Duodenal mucosa (tissue), 2 donors: ENCODE results near the gene CARD9.

Source experiments
- H3K27ac ChIP-seq: one replicate; pipeline ENCODE4 v1.7.0; 2013; ENCODE audit warnings: low read depth, low read length
- H3K27me3 ChIP-seq, 2 donors: one replicate each; pipeline ENCODE4 v1.7.0; 2013; ENCODE audit warnings: low read length in 2 of 2, control low read depth in 1 of 2; ENCODE audit not compliant: insufficient read depth in 2 of 2, control insufficient read depth in 1 of 2
- H3K36me3 ChIP-seq, 2 donors: one replicate each; pipeline ENCODE4 v1.7.0; 2013; ENCODE audit warnings: low read length in 2 of 2, control low read depth in 1 of 2; ENCODE audit not compliant: insufficient read depth in 2 of 2, control insufficient read depth in 1 of 2
- H3K4me1 ChIP-seq, 2 donors: one replicate each; pipeline ENCODE4 v1.7.0; 2013; ENCODE audit warnings: low read length in 2 of 2, control low read depth in 1 of 2; ENCODE audit not compliant: insufficient read depth in 2 of 2, control insufficient read depth in 1 of 2
- H3K4me3 ChIP-seq, 2 donors: one replicate each; pipeline ENCODE4 v1.7.0; 2013; ENCODE audit warnings: low read length in 2 of 2, low read depth in 1 of 2
- H3K9ac ChIP-seq, 2 donors: one replicate each; pipeline ENCODE4 v1.7.0; 2013; ENCODE audit warnings: low read length in 2 of 2, low read depth in 1 of 2
- H3K9me3 ChIP-seq, 2 donors: one replicate each; pipeline ENCODE4 v1.7.0; 2013; ENCODE audit warnings: low read length in 2 of 2, control low read depth in 1 of 2; ENCODE audit not compliant: control insufficient read depth in 1 of 2

CARD9 gene

DNA sequence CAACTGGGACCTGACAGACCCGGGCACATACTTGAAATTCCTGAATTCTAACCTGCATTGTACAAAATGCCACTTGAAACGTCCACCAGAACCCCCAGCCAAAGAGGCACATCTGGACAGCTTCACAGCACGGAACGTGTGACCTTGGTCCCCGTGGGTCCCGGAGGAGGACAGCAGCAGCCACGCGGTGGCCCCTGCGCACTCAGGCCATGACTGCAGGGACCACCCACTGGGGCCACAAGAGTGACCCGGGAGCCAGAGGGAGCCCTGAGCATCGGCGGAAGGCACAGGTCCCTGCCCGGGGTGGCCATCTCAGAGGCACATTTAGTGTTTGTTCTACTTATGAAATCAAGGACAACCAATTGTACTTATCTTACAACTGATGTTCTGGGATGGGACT lies 28.6 kb upstream of the CARD9 start:
- no peaks in the 10 kb centered on the region for H3K9me3 ChIP-seq
- peaks cover 13 to 24% of the 10 kb centered on the region in 2 donors for H3K4me1 ChIP-seq
- no peaks in the 10 kb centered on the region for H3K27me3 ChIP-seq
- H3K27ac ChIP-seq: no peak overlapping the region
- H3K9ac ChIP-seq: no peak overlapping the region
- H3K4me3 ChIP-seq: no peak overlapping the region
- H3K36me3 ChIP-seq: peaks cover 10 to 37% of the 10 kb centered on the region in 2 donors

- H3K27me3 ChIP-seq: no peaks in the 10 kb centered on the region
- H3K27ac ChIP-seq: no peak overlapping the region
- H3K4me1 ChIP-seq: peaks cover 13 to 24% of the 10 kb centered on the region in 2 donors
- H3K4me3 ChIP-seq: no peak overlapping the region
- H3K36me3 ChIP-seq: peaks cover 6 to 40% of the 10 kb centered on the region in 2 donors
- no peak overlapping the region for H3K9ac ChIP-seq
- no peaks in the 10 kb centered on the region for H3K9me3 ChIP-seq
Observed at GRCh38 chr9:136401173-136401922, 27.9 kb upstream of the CARD9 start.

DNA sequence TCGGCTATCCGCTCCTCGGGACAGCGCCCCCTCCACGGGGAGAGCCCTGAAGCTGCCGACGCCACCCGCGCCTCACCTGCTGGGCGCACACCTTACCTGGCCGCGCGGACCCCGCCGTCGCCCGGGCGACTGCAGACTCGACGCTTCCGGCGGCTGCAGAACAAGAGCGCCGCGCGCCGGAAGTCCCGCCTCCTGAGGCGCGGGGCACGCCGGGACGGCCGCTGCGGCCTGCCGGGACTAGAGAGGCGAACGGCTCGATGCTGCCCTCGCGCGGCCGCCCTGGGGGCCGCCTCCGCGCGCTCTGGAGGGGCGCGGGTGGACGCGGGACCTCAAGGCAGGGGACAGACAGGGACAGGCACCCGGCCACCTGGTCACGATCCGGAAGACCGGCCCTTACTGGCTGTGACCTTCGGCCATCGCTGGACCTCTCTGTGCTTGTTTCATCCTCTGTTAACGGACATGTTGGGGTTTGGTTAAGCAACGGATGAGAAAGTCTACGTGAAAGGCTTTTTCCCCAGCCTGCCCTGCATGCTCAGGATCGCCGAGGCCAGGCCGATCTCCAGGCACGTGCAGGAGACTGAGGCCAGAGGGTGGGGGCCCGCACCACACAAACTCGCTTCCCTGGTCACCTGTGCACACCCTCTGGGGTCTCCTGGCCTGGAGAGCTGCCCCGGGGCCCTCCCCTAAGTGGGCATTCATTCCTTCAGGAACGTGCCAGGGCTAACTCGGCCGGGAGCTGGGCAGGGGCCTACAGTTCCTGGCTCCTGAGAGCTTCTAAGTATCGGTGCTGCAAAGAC lies 26.8 kb upstream of the CARD9 start, which contains the start of gene SNAPC4:
Gene SNAPC4 (minus strand): TSS at position 133 of the 797 bp plus-strand sequence. CDS start 1,742 bp downstream, outside the sequence.
- no peak within 1 kb of the TSS for H3K27ac ChIP-seq
- H3K36me3 ChIP-seq: peaks cover 14 to 38% of the 10 kb centered on the region in 2 donors
- H3K27me3 ChIP-seq: no peaks in the 10 kb centered on the region

GRCh38 chr9:136399176-136400037 lies 25.9 kb upstream of the CARD9 start:
- Histone ChIP-seq H3K36me3 (peaks cover 17 to 40% of the 10 kb centered on the region in 2 donors), H3K9me3 (no peaks in the 10 kb centered on the region), H3K27ac (no peak overlapping the region), H3K4me1 (peaks cover 18 to 27% of the 10 kb centered on the region in 2 donors), H3K9ac (peak overlapping the region; percentile 66 to 76), H3K4me3 (peak overlapping the region; percentile 81 to 87), H3K27me3 (no peaks in the 10 kb centered on the region)

More for the DNA sequence above, 26.8 kb upstream of the CARD9 start, which contains the start of gene SNAPC4:
- no peaks in the 10 kb centered on the region for H3K9me3 ChIP-seq
- peaks cover 18 to 27% of the 10 kb centered on the region in 2 donors for H3K4me1 ChIP-seq
- peak within 1 kb of the TSS; percentile 81 to 87 for H3K4me3 ChIP-seq
- peak within 1 kb of the TSS; percentile 66 to 76 for H3K9ac ChIP-seq

GRCh38 chr9:136398286-136398685 lies 24.8 kb upstream of the CARD9 start:
- H3K27ac ChIP-seq: no peak overlapping the region
- H3K27me3 ChIP-seq: no peaks in the 10 kb centered on the region
- peaks cover 18 to 21% of the 10 kb centered on the region in 2 donors for H3K4me1 ChIP-seq
- no peaks in the 10 kb centered on the region for H3K9me3 ChIP-seq
- H3K4me3 ChIP-seq: no peak overlapping the region
- H3K36me3 ChIP-seq: peaks cover 19 to 42% of the 10 kb centered on the region in 2 donors
- no peak overlapping the region for H3K9ac ChIP-seq

DNA sequence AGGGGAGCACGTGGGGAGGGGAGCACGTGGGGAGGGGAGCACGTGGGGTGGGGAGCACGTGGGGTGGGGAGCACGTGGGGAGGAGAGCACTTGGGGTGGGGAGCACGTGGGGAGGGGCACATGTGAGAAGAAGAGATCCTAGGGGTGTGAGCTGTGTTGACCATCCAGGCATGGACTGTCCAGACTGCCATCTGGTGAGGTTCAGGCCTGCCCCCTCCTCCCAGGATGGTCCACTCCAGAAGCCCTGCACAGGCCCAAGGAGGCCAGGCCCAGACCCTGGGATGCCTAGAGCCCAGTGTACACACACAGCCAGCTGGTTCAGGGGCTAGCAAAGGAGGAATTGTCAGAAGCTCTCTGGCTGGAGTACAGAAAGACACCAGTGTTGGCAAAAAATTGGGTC lies 24.2 kb upstream of the CARD9 start:
- H3K4me1 ChIP-seq: peaks cover 18 to 21% of the 10 kb centered on the region in 2 donors
- no peaks in the 10 kb centered on the region for H3K27me3 ChIP-seq
- H3K9me3 ChIP-seq: no peaks in the 10 kb centered on the region
- H3K4me3 ChIP-seq: no peak overlapping the region
- H3K27ac ChIP-seq: no peak overlapping the region
- H3K9ac ChIP-seq: no peak overlapping the region
- peaks cover 24 to 48% of the 10 kb centered on the region in 2 donors for H3K36me3 ChIP-seq

GRCh38 chr9:136396219-136396515 lies 22.7 kb upstream of the CARD9 start:
- no peak overlapping the region for H3K27ac ChIP-seq
- no peak overlapping the region for H3K9ac ChIP-seq
- H3K4me1 ChIP-seq: peaks cover 18 to 21% of the 10 kb centered on the region in 2 donors
- no peaks in the 10 kb centered on the region for H3K9me3 ChIP-seq
- H3K4me3 ChIP-seq: no peak overlapping the region
- no peaks in the 10 kb centered on the region for H3K27me3 ChIP-seq
- peaks cover 33 to 62% of the 10 kb centered on the region in 2 donors for H3K36me3 ChIP-seq

DNA sequence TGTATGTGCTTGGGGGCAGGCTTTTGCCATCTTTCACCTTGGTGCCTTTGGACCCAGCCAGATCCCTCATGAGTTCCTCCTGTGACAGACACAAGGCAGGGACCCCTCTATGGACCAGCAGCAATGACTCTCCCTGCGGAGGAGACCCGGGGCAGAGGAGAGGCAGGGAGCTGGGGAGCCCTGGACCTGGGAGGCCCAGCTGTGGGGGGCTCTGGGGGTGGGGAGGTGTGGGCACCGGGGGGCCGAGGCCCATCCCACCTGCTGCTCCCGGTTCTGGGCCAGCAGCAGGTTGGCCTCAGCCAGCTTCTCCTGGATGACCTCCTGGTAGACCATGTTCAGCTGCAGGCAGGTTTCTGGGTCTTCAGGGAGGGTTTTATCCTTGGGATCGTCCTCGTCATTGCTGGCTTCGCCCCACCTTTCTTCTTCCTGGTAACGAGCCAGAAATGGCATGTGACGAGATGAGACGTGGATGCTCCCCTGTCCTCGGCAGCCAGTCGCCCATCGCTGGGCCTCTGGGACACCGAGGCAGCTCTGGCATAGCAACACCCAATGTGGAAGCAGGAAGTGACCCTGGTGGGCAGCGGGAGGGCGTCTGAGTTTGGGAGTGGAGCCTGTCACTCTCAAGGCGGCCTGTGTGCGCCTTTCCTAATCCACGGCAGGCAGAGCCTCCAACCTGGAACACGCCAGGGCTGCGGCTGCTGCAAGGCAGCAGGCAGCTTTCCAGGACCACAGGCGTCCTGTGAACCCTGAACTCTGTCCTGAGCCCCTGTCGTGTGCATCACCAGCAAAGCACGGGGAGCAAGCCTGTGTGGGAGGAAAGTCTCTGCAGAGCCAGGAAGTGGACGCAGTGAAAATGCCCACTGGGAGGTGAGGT lies 22.1 kb upstream of the CARD9 start:
- H3K4me1 ChIP-seq: peaks cover 18 to 19% of the 10 kb centered on the region in 2 donors
- H3K9me3 ChIP-seq: no peaks in the 10 kb centered on the region
- H3K9ac ChIP-seq: no peak overlapping the region
- no peak overlapping the region for H3K4me3 ChIP-seq
- no peak overlapping the region for H3K27ac ChIP-seq
- peaks cover 33 to 63% of the 10 kb centered on the region in 2 donors for H3K36me3 ChIP-seq
- H3K27me3 ChIP-seq: no peaks in the 10 kb centered on the region

- no peak overlapping the region for H3K4me3 ChIP-seq
- no peak overlapping the region for H3K27ac ChIP-seq
- H3K9ac ChIP-seq: no peak overlapping the region
- H3K4me1 ChIP-seq: peaks cover 13 to 14% of the 10 kb centered on the region in 2 donors
- H3K27me3 ChIP-seq: no peaks in the 10 kb centered on the region
- H3K9me3 ChIP-seq: no peaks in the 10 kb centered on the region
- H3K36me3 ChIP-seq: peaks cover 34 to 64% of the 10 kb centered on the region in 2 donors
Observed at GRCh38 chr9:136395020-136395340, 21.5 kb upstream of the CARD9 start.
